Stimulated activated naive CD4-positive, alpha-beta T cell treated with Interleukin-2 at 50 U/mL for 16 hours (primary cell): Measurements from ENCODE around the gene FGD2.
"Not testable (repeated sequence)": the region's sequence is repeated elsewhere in the genome, so short reads cannot be mapped to it uniquely, and the experiment has no call there.

Experiments used
- DNase-seq: peaks from one replicate; lab custom pipeline; 2025; lab: John Stamatoyannopoulos, UW

FGD2 gene

DNA sequence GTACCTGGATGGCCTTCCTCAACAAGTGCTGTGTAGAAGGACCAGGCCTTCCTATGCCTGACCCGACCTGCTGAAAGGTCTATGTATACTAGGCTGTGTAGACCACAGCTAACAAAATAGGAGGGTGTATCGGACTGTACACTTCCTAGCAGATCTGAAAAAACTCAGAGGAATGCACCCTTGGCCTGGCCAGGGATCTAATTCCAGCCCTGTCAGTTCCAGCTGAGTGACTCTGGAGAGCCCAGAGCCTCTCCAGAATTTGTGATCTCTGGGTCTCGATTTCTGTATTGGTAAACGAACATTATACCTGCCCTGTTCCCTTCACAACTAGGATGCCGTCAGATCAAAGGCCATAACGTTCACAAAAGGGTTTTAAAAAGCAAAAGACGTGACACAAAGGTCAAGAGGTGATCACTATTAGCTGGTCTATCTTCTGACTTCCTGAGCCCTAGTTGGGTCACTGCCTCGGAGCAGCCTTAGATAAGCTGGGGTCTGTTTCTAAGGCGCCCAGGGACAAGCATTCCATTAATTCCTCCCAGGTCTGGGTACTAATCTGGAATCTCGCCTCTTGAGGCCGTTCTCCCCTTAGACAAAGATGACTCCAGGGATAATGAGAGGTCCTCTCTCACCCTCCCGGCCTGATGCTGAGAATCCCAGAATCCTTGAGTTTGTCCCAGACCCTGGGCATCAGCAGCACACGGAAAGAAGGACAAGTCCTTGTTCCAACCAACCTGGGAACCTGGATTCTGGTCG lies 33.4 kb upstream of the FGD2 start:
- DNase-seq = no peak

DNA sequence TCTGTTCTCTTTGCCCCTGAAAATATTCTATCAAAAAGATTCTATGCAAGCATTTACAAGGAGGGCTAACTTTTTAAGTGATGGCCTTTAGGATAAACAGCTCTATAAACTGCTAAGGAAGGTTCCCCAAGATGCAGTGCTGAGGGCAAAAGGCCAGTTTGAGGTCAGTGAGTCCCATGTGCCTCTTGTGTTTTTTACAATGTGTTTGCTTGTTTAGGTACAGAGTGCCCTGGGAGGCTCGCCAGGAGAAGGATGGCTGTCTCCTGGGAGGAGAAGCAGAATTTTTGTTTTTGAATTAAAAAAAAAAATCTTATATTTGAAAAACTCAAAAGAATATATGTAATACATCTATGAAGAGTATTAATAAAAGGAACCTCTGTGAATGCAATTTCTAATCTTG lies 32.3 kb upstream of the FGD2 start:
- DNase-seq = no peak

DNA sequence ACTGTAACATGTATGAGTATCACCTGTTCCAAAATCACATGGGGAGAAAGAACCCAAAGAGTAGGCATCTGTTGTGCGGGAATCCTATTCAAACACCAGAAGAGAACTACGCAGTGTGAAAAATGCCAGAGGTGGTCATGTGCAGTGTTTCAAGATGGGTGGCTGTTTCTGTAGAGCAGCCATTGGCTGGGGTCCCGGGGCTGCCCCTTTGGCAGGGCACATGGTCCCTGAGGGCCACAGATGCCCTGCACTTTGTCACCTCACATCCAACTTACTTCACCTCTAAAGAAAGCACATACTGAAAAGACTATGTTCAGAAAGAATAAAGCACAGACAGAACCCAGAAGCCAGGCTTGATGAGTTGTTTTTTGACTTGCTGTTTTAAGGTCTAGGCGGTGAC lies 31.8 kb upstream of the FGD2 start:
- no peak for DNase-seq

DNA sequence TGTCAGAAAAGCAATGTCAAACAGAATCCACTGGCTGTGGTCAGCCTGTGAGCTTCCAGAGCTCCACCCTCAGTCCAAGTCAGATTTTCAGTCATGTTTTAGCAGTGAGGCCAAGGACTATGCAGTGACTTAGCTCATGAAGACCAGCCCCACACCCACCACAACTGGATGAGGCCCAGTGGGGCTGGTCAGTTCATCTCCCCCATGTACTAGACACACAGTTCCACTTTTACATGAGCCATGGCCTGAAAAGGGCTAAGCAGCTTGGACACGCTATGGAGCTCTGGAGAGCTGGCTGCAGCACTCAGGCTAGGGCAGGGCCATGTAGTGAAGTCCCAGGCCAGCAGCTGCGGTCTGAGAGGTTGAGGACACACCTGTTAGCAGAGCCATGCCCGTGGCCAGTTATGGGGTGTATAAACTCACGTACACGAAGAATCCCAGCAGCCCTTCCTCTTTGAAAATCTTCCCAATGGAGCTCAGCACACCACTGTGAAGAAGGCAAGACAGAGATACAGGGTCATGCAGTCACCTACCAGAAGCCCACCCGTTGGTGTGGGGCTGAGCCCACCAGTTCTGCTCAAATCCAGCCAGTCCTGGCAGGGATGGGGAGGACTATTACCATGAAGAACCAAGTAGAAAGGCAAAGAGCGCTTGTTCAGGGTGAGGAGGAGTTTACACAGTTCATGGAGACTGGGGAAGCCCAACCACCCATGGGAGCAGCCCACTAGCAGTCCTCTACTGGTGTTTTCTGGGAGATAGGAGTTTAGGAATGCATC lies 30.0 kb upstream of the FGD2 start:
- DNase-seq = no peak

DNA sequence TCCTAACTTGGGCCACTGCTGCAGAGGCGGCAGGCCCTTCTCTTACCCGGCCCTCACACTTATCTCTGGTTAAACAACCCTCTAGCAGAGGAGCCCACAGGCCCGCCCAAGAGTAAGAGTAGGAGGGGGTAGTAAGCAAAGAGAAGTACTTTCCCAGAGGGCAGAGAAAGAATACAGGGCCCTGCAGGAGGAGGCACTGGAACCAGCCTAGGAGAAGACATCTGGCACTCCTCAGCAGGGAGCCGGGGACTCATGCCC lies 29.5 kb upstream of the FGD2 start:
- DNase-seq = no peak

DNA sequence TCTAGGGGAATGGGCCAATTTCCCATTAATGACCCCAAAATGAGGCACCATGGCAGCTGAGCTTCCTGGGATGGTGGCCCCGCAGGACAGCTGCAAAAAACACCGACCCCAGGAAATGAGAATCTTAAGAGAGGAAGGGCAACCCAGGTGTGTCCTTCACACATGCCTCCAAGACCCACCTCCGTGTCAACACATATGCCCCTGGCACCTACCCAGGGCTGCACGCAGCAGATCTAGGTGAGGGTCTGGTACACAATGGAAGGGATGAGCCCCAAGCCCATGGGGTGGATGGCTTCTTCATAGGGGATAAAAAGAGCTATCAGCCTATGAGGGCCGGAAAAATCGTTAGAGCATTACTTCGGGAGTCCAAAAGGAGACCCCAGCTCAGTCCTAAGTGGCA lies 28.9 kb upstream of the FGD2 start:
- DNase-seq = no peak

DNA sequence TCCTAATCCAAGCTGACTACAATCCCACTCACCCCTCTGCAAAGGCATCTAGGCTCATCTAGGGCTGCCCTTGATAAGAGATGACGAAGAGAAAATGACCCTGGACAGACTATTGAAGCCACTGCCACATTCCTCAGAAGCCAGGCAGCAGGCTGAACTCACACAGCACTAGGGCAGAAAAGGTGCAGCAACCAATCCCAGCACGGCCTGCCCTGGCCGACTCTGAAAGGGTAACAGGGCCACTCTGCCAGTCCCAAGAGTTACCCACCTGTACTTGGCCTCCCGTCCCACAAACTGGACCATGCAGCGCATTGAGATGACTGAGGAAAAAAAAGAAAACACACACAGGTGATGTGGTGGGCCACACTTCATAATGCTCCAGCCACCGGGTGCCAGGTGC lies 28.5 kb upstream of the FGD2 start:
- no peak for DNase-seq

DNA sequence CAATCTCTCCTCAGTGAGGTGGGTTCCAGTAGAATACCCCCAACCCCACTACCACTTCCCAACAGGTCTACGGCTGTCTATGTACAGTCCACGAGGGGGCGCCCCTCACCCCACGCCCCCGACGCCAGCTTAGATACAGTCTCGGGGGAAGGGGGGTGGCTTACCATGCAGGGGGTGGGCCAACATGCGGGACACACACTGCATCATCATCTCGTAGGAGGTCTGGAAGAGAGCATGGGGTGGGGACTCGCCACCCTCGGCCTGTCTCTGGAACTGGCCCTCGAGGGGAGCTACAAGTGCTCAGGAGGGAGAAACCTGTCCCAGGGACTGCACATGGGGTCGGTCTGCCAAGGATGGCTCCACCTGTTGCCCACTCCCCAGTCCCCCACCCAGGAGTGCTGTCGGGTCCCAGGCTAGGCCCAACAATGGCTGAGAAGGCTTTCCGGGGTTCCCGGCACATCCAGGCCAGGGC lies 27.9 kb upstream of the FGD2 start:
- DNase-seq = no peak

DNA sequence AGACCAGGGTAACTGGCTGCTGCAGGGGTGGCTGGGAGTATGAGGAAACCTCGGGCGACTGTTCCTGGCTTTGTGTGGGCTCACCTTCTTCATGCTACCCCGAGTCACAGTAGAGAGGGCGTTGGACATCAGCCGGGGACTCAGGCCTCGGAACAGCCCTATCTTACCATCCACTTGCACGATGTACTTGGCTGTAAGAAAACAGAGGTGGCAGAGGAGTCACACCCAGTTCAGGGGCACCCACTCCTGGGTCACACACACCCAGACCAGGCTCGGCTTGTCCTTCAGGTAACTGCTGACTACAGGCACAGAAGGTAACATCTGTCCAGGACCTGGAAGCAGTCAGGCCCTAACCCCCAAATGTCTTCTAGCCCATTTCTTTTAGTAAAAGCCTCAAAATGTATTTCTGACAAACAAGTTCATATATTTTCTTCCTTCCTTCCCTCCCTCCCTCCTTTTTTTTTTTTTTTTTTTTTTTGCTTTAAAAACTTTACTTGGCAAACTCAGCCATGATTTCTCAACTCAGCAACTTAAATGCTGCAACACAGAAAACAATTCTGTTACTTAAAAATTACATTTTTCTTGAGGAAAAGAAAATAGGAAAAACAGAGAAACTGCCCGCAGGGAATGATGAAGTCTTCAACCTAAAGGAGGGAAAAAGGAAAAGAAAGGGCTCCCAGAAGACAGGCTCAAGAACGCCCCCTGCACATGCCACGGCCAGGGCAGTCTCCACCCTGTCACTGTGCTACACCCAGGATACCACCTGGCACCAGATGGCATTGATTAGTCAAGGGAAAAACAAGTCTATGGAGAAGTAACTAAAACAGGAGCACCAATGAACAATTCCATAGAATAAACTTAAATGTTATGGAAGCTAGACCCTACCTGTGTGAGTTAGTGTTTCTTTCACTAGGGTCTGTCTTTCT lies 26.8 kb upstream of the FGD2 start:
- DNase-seq = no peak

DNA sequence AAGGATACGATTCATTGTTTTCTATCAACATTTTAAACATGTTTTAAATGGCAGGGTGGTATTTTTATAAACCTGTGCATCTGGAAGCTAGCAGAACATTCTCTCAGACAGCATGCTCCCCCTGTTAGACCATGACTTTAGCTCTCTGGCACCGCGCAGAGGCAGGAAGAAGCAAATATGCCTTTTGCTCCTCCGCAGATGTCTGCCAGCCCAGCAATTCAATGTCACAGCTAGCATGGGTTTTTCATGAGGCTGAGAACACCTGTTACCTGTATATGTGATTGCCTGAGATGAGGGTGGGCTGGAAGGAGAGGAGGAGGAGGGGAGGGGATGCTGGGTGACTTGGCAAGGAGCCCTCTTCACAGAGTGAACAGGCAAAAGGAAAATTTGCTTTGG lies 26.1 kb upstream of the FGD2 start:
- no peak for DNase-seq

DNA sequence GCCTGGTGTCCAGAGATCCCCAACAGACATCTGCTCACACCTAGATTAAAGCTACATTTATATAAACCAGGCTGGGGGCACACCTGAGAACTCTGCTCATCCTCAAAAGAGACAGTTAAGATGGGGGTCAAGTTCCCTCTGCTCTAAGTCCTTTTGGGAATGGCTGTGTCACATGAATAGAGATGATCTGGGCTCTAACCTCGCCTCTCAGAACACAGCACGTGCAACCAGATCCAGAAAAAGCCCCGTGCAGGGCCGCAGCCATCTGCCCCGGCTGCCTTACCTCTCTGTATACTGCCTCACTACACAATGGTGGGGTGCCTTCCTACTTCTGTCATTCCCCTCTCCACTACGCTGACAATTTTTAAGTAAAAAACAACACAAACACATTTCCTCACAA lies 25.3 kb upstream of the FGD2 start:
- no peak for DNase-seq

DNA sequence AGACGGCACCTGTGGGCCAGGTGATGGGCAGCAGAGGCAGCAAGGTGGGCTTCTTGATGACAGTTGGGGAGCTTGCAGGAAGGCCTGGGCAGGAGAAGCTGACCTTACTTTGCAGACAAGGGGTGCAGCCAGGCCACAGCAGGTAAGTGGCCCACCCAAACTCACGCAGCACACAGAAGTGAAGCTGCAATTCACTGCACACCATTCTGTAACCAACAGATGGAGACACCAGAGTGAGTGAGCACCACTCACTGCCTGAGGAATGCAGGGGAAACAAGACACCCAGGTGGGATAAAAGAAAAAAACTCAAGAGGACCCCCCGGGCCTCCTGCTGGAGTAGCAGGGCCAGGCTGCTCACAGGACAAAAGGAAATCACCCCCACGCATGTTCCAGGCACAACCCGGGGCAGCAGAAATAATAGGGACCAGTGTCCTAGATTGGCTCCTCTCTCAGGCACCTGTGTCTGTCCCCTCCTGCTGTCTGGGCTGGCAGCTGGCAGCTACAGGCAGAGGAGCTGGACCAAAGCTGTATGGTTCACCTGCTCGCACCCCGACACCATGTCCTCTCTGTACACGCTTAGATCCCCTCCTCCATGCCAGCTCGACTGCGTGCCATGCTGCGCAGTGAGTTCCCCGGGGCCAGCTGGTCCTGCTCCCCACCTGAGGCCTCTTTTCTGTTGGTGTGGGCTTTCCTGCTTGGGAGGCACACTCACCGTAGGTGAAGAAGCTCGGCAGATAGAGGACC lies 24.4 kb upstream of the FGD2 start:
- DNase-seq = no peak

DNA sequence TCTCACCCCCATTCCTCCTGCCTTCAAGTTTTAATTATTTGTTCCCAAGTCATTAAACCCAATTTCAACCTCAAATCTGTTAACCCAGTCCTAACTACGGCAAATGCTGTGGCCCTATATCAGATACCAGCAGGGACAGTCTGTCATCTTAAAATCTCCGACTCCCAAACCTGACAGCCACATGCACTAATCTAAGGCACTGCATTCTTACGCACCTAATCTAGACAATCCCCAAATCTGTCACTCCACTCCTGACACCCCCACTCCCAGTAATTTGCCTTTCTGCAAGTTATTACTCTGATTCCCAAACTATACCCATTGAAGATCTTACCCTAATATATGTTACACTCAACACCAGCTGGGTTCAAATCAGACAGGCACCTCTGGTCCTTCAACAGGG lies 21.9 kb upstream of the FGD2 start:
- DNase-seq = no peak

DNA sequence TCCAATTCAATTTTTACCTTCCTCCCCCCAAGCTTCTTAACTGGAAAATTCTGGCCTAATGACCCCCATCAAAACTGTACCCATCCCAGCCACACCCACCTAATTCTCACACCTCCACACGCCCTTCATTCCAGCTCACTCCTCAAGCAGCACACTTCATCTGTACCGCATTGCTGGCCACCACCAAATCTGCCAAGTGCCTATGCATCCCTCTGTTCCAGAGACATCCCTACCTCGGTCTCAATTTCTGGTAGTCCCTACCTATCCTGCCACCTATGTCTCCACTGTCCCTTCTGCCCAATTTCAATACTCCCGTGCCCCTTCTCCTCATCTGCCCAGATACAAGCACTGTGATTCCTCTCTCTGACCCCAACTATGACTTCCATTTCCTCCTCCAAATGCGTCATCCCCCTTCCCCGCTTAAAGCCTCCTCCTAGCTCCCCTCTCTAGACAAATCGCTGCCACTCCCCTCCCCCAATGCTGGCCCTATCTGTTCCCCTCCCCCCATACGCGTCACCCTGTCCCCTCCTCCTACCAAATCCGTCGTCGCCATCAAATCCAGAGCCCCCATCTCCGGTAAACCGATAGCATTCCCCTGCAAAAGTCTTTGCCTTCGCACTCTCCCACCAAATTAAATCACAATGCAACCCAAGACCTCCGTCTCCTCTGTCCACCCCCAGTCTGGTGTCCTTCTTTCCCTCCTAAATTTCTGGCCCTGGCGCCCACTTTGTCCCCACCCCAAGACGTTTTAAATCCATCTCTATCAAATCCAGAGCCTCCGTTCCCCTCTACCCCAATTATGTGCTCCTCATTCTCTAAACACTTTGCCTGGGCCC lies 20.7 kb upstream of the FGD2 start:
- DNase-seq = peak; percentile 52

DNA sequence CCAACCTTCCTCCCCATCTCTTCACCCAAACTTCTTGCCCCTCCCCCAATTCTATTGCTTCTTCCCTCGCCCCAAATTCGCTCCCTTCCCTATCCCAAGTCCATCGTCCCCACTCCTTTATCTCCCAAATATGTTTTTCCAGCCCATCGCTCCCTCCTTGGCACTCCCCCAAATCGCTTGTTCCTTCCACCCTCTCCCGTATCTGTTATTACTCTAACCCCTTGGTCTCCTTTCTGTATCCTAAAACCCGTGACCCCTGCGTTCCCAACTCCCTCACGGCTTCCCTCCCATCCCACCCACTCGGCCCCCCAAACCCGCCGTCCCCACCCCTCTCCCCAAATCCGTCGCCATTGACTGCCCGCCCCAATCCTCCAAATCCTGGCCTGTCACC lies 20.0 kb upstream of the FGD2 start:
- DNase-seq = no peak

DNA sequence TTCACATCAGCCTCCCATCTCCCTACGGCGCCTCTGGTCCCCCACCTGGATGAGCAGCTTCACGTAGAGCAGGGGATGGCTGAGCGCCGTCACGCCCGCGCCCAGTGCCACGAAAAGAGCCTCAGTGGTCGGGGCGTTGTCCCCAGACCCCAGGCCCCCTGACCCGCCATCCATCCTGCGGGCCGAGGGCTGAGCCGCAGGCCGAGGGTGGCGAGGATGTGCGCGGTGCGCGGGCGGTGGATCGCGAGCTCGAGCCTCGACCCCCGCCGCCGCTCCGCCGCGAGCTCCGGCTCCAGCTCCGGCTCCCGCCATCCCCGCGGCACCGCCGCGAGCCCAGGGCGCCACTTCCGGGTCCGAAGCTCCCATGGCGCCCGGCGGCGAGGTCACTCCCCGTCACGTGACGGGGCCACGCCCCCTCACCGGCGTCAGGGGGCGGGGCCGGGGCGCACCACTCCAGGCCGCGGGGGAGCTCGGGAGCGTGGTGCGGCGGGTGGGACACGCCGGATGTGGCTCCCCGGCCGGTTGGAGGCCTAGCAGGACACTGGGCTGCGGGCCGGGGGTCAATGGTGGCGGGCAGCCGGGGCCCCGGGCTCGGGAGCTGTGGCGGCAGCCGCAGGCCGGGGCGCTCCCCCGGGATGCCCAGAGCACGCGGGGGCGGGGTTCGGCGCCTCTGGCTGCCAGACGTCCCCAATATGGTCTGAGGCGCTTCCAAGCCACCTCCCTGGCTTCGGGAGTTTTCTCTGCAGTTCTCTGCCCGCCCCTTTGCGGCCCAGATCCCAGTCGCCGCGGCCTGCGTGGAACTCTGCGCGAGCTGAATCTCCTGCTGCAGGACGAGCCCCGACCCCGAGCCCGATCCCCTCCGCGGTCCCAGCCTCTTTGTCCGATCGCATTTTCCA lies 19.4 kb upstream of the FGD2 start, which contains the start of gene MTCH1:
MTCH1 (minus strand) TSS at position 389 of the 896 bp plus-strand sequence; CDS start at position 366, 23 bp downstream.
- peak; percentile 76 for DNase-seq

DNA sequence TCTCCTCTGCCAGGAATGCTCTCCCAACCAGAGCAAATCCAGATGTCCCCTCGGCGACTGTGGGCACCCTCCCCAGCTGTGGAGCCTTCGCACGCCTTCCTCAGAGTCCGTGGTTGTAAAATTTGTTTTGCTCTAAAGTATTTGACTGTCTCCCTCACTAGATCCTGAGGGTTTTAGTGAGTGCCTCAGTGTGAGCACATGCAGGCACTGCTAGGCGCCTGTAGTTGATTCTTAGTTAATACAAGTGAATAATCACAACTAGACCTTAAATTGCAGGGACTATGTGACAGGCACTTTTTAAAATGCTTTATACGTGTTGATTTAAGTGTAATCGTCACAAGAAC lies 18.8 kb upstream of the FGD2 start:
- no peak for DNase-seq

DNA sequence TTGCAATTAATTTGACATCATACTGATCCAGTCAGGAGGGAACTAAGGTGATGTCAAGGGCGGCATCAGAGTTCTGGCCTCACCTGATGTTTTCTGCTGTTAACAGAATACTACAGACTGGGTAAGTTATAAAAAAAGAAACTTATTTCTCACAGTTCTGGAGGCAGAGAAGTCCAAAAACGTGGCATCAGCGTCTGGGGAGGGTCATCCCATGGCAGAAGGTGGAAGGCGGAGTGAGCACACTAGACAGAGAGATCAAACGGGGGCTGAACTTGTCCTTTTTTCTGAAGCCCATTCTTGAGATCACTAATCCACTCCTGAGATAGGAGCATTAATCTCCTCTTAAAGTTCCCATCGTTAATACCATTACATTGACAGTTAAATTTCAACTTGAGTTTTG lies 16.2 kb upstream of the FGD2 start:
- no peak for DNase-seq

DNA sequence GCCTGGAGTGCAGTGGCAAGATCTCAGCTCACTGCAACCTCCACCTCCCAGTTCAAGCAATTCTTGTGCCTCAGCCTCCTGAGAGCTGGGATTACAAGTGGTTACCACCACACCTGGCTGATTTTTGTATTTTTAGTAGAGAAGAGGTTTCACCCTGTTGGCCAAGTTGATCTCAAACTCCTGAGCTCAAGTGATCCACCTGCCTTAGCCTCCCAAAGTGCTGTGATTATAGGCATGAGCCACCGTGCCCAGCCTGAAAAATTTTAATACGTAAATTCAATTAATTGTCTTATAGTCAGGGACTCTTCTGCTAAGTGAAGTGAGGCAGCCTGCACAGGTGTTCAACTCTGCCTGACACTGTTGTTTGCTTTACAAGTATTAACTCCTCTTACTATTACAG lies 15.1 kb upstream of the FGD2 start:
- DNase-seq = not testable (repeated sequence)
